GM20431 (cell line): Measurements from ENCODE around the gene DENND1C.
"Not testable (repeated sequence)": the region's sequence is repeated elsewhere in the genome, so short reads cannot be mapped to it uniquely, and the experiment has no call there.

Source experiments
- in situ Hi-C: fragments of 300-500 bp; cut with MseI, MboI; formaldehyde crosslinking; loops from one replicate; pipeline ENCODE4 v1.15.0; 2020; ENCODE audit warnings: low sequenced_read_pairs; ENCODE audit not compliant: unreplicated experiment

The DENND1C gene

DNA sequence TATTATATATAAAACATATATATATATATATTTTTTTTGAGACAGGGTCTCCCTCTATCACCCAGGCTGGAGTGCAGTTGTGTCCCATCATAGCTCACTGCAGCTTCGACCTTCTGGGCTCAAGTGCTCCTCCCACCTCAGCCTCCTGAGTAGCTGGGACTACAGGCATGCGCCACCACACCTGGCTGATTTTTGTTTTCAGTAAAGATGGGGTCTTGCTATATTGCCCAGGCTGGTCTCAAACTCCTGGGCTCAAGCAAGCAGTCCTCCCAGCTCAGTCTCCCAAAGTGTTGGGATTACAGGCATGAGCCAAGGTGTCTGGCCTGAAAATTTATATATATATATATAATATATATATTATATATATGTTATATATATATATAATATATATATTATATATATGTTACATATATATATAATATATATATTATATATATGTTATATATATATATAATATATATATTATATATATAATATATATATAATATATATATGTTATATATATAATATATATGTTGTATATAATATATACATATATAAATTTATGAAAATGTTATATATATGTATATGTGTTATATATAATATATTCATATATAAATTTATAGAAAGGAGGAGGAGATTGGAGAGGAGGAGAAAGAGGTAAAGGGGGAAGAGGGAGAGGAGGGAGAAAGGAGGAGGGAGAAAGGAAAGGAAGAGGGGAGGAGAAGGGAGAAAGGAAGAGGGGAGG is 52.7 kb downstream of the DENND1C start:
- in situ Hi-C loops, result not testable (repeated sequence)

DNA sequence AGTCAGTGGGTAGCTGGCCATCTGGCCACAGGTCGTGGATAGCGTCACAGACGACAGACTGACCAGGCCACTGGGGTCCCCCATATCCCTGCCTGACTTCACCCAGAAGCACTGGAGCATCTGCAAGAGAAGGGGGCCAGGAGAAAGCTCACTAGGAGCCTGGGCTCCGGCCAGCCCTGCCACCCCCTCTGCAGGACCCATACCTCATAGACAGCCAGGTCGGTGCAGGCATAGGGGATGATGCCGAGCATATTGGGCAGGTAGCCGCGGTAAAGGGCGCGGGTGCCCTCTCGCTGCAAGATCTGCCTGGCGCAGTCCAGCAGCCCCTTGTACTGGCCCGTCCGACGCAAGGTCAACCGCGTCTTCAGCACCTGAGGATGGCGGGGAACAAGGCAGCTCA is 54.5 kb downstream of the DENND1C start:
- in situ Hi-C loops, result no loop called here

DNA sequence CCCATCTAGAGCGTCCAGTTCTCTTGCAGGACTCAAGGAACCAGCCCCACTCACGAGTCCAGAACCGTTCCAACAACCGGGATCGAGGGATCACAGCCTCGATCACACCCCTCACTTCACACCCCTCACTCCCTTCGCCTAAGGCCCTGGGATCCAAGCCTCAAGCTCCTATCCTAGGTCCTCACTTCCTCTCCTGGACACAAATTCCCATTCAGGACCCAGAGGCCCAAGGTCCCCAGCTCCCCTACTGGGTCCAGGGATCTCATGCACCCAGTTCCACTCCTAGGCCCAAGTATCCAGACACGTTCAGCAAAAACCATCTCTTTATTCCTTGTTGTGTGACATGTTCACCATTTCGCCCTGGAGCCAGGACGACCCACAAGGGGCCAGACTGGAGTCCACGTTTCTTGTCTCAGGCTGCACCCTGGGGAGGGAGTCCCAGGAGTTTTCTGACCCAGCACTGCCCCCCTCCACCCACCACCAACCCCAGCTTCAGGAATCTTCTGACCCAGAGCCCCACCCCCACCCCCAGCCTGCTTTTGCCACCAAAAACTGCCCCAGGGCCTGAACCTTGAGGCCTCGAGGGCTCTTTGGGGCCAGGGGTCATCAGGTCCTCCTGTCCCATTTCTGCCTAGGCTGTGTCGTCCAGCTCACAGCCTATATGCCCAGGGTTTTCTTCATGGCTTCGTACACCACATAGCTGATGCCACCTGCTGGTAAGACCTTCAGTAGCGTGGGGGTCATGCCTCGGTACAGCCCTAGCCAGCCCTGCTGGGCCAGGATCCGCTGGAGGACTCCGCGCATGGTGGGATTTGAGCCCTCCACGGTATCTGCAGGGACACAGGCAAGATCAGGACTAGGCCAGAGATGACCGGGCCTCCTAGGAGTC is 55.6 kb downstream of the DENND1C start:
- in situ Hi-C loops, result no loop called here

DNA sequence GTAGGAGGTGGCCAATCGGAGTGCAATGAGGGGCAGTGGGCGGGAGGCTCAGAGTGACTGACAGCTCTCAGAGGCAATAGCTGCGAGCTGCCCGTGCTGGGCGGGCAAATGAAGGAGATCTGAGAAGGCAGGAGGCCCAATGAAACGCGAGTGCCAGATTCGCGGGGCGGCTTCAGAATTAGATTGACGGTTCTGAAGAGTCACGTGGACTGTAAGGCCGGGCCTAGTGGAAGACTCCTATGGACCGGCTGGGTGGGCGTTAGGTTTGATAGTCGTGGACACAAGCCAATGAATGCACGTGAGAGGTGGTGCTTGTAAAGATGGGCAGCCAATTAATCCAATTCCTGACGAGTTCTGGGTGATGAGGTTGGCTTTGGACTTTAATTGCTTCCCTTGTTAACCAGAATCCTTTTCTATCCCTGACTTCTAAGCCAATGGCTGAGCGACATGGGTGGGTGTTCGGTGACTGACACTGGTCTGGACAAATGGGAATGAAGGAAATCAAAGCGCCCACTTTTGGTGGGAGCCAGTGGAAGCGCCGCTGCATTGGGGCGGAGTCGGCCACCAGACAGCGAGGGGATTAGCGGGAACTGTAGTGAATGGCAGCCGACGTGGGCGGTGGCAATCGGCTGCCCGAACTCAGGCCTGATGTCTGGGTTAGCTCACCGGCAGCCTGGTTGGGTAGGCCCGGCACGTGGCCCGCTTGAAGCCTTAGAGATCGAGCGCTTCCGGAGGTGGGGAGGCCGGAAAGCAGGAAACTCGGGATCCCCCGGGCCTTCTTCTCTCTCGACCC is 56.5 kb downstream of the DENND1C start:
- in situ Hi-C loops, result no loop called here

DNA sequence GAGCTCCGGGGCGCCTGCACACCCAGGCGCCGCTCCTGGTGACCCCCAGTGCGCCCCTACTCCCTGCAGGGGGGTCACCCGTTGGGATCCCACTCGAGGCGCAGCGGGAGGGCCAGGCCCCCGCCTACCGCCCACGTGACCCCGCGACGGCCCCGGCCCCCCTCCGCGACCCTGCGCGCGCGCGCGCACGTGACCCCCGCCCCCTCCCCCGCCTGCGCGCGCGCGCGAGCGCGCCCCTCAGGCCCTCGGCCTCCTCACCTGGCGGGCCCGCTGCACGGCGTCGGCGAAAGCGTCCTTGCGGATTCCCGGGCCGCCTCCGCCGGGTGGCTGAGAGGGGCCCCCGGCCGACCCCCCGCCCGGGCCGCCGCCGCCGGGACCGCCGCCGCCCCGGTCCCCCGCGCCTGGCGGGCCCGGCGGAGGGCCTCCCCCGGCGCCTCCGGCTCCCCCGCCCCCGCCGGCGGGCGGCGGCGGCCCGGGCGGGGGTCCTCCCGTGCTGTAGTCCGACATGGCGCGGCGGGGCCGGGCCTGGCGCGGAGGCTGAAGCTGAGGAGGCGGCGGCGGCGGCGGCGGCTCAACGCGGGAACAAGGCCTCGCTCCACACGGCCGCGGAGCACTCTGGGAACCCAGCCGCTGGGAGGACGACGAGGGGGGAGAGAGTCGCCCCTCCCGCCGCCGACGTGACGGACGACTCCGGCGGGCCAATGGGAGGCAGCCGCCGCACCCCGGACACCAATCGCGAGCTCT is 57.2 kb downstream of the DENND1C start, which contains the start of gene KHSRP:
KHSRP (minus strand) TSS at position 617 of the 744 bp plus-strand sequence; CDS start at position 507, 110 bp downstream.
- in situ Hi-C loops, result no loop called here

DNA sequence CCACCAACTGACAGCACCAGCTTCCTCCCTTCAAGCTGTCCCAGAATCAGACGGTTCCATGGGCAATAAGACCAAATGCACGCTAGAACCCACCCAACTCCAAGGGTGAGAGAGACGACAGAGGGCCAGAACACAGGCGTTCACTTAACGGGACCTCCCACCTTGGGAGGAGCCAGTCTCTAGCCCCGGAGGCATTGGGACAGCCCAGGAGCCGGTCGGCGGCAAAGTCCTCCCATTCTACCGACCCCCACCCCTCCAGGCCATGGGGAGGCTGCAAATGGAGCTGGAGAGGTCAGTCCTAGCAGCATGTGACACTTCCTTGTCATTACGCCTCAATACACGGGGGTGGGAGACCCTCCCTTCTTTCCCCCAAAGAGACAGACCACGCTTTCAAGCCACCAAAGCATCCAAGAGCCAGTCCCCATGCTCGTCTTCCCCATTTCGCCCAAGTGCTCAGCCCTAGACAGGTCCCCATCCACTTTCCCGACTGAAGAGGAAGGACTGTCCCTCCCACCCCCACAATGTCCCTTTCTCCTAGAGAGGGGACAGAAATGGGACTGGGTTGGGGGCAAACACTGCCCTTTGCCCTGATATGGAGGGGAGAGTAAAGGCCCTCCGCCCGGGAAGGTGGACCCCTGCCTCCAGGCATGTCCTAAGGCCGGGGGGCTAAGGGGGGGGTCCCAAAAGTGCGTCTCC is 57.9 kb downstream of the DENND1C start:
- in situ Hi-C loops, result no loop called here

DNA sequence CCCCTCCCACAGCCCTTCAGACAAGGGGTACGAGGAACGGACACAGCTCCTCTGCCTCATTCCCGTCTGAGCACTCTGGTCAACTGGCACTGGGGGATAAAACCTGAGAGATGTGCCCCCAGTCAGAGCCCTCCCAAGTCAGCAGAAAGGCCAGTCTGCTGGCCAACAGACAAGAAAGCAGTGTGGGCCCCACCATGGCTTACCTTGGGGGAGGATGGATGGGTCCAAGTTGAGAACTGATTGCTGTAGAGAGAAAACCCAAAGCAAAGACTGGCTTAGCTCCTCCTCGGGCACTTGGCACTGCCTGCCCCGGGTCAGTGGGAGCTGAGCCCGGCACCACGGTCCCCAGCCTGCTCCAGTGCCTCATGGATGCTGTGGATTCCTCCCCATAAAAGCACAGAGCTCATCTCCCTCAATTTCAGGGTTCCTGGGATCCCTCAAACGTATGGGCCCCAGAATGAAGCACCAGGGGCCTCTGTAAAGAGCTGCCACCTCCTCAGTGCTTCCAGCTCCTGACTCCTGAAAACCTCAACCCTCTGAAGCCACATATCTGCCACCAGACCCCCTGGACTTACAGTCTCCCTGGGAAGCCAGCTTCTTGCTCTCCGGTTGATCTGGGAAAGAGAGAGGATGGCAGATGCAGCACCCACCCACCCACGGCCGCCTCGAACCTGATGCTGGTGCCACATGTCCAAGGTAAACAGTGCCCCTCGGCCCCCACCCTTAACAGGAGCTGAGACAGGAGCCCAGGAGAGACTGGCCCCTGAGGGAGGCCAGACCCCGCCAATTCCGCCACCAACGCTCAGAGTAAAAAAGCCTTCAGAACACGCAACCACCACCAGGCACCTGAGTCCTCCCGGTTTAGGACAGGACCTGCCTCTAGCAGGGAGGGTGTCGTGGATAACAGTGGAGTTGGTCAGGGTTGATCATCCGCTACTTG is 60.2 kb downstream of the DENND1C start:
- in situ Hi-C loops, result no loop called here

DNA sequence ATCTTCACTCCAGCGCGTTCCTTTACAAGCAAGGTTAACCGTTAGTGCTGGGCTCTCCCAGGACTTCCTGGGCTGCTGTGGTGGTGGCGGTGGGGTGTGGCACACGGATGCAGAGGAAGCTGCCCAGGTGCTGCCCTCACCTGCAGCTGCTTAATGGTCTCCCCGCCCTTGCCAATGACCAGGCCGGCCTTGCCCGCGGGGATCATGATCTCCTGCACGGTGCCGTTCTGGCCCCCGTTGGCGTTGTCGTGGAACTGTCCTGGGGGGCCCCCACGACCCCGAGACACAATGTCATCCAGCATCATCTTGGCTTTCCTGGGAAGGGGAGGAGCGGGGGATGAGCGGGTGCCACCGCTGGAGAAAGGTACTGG is 63.0 kb downstream of the DENND1C start:
- in situ Hi-C loops, result no loop called here

DNA sequence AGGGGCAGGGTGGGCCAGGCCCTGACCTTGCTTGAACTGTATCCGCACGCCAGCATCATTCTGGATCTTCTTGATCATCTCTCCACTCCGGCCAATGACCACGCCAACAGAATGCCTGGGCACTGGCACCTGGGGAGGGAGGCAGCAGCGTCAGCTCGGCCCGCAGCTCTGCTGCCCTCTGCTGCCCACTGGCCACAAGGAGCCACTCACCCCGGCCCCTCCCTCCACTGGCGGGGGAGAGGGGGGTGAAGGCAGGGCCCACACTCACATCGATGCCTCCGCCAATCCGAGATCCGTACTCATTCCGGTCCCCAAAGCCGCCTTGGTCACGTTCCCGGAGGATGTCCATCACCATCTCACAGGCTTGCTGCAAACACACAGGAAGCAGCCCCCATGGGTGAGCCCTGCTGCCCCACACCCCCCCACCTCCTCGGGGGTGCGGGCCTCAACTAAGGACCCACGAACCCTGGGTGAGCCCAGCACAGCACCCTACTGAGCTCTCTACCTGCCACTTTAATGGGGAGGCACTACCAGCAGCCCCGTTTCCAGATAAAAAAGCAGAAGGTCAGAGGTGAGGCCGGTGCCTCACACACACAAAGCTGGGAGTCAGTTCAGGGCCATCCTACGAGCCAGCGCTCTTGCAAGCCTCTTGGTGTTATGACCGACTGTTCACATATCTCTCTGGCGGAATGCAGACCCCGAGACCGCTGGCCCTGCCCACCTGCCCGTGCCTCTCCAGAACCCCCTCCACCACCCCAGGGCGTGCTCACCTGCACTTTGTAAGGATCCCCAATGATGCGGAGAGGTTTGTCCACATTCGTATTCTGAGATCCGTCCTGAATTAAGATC is 63.6 kb downstream of the DENND1C start:
- in situ Hi-C loops, result no loop called here
